ENCODE data around the gene CCN5. TPM values are rescaled to one million over a fixed set of nuclear protein-coding genes. Genes with fewer than 3 reads are reported as not detected.
A peak's percentile ranks its signal among the peaks of the same experiment; 100 is the strongest.
"Not testable (repeated sequence)": the region's sequence is repeated elsewhere in the genome, so short reads cannot be mapped to it uniquely, and the experiment has no call there.

Gene CCN5
- total RNA-seq, 1 donor = 520 TPM

GRCh38 chr20:44758247-44759101 lies 43.3 kb downstream of the CCN5 start:
- Histone ChIP-seq H3K27me3 (ENCODE audit: insufficient read depth, low read length) (peaks cover 24% of the 10 kb centered on the region), H3K79me2 (ENCODE audit: insufficient read depth, low read length) (no peaks in the 10 kb centered on the region)

GRCh38 chr20:44759595-44759994 lies 44.4 kb downstream of the CCN5 start:
- no peak overlapping the region for H3K4me3 ChIP-seq (ENCODE audit: insufficient read depth, low read length)
- H3K4me2 ChIP-seq (ENCODE audit: insufficient read depth, low read length) = no peak overlapping the region
- H3K9me3 ChIP-seq (ENCODE audit: low read depth, low read length) = no peaks in the 10 kb centered on the region
- H3K27me3 ChIP-seq (ENCODE audit: insufficient read depth, low read length) = peaks cover 27% of the 10 kb centered on the region
- no peak overlapping the region for H2AFZ ChIP-seq (ENCODE audit: low read length)
- no peak overlapping the region for H3K27ac ChIP-seq (ENCODE audit: low read depth, low read length)
- TF ChIP-seq CTCF (IDR thresholded peaks at IDR 0.05; ENCODE audit: extremely low read depth, low read depth, low read length) = no peak
- no peaks in the 10 kb centered on the region for H4K20me1 ChIP-seq (ENCODE audit: insufficient read depth, low read length)
- no peaks in the 10 kb centered on the region for H3K36me3 ChIP-seq (ENCODE audit: insufficient read depth, low read length)
- no peaks in the 10 kb centered on the region for H3K79me2 ChIP-seq (ENCODE audit: insufficient read depth, low read length)
- peak; percentile 73 for DNase-seq (ENCODE audit: insufficient read length, low spot score, missing footprints)
- H3K4me1 ChIP-seq (ENCODE audit: insufficient read depth, low read length) = no peaks in the 10 kb centered on the region

More at GRCh38 chr20:44758247-44759101, 43.3 kb downstream of the CCN5 start:
- Histone ChIP-seq H2AFZ (ENCODE audit: low read length) (no peak overlapping the region), H3K9me3 (ENCODE audit: low read depth, low read length) (no peaks in the 10 kb centered on the region), H3K27ac (ENCODE audit: low read depth, low read length) (no peak overlapping the region), H4K20me1 (ENCODE audit: insufficient read depth, low read length) (no peaks in the 10 kb centered on the region), H3K4me1 (ENCODE audit: insufficient read depth, low read length) (no peaks in the 10 kb centered on the region), H3K36me3 (ENCODE audit: insufficient read depth, low read length) (no peaks in the 10 kb centered on the region), H3K4me3 (ENCODE audit: insufficient read depth, low read length) (no peak overlapping the region), H3K4me2 (ENCODE audit: insufficient read depth, low read length) (no peak overlapping the region)
- DNase-seq (ENCODE audit: insufficient read length, low spot score, missing footprints) = peak; percentile 80
- TF ChIP-seq CTCF (IDR thresholded peaks at IDR 0.05; ENCODE audit: extremely low read depth, low read depth, low read length) = no peak

- H3K4me2 ChIP-seq (ENCODE audit: insufficient read depth, low read length) = no peak overlapping the region
- H3K79me2 ChIP-seq (ENCODE audit: insufficient read depth, low read length) = no peaks in the 10 kb centered on the region
- TF ChIP-seq CTCF (IDR thresholded peaks at IDR 0.05; ENCODE audit: extremely low read depth, low read depth, low read length) = no peak
- H3K4me1 ChIP-seq (ENCODE audit: insufficient read depth, low read length) = no peaks in the 10 kb centered on the region
- no peak overlapping the region for H3K4me3 ChIP-seq (ENCODE audit: insufficient read depth, low read length)
- no peaks in the 10 kb centered on the region for H3K9me3 ChIP-seq (ENCODE audit: low read depth, low read length)
- no peaks in the 10 kb centered on the region for H4K20me1 ChIP-seq (ENCODE audit: insufficient read depth, low read length)
- H3K27me3 ChIP-seq (ENCODE audit: insufficient read depth, low read length) = peaks cover 32% of the 10 kb centered on the region
- peak; percentile 89 for DNase-seq (ENCODE audit: insufficient read length, low spot score, missing footprints)
- H3K27ac ChIP-seq (ENCODE audit: low read depth, low read length) = no peak overlapping the region
- no peak overlapping the region for H2AFZ ChIP-seq (ENCODE audit: low read length)
- H3K36me3 ChIP-seq (ENCODE audit: insufficient read depth, low read length) = no peaks in the 10 kb centered on the region
Observed at GRCh38 chr20:44761423-44761822, 46.3 kb downstream of the CCN5 start.

GRCh38 chr20:44762466-44763140 lies 47.4 kb downstream of the CCN5 start:
- H3K27ac ChIP-seq (ENCODE audit: low read depth, low read length) = no peak overlapping the region
- H3K9me3 ChIP-seq (ENCODE audit: low read depth, low read length) = no peaks in the 10 kb centered on the region
- no peaks in the 10 kb centered on the region for H3K36me3 ChIP-seq (ENCODE audit: insufficient read depth, low read length)
- peak; percentile 32 for DNase-seq (ENCODE audit: insufficient read length, low spot score, missing footprints)
- no peak overlapping the region for H3K4me2 ChIP-seq (ENCODE audit: insufficient read depth, low read length)
- no peak for TF ChIP-seq CTCF (IDR thresholded peaks at IDR 0.05; ENCODE audit: extremely low read depth, low read depth, low read length)
- no peaks in the 10 kb centered on the region for H4K20me1 ChIP-seq (ENCODE audit: insufficient read depth, low read length)
- no peak overlapping the region for H3K4me3 ChIP-seq (ENCODE audit: insufficient read depth, low read length)
- no peaks in the 10 kb centered on the region for H3K79me2 ChIP-seq (ENCODE audit: insufficient read depth, low read length)
- peaks cover 39% of the 10 kb centered on the region for H3K27me3 ChIP-seq (ENCODE audit: insufficient read depth, low read length)
- no peaks in the 10 kb centered on the region for H3K4me1 ChIP-seq (ENCODE audit: insufficient read depth, low read length)
- no peak overlapping the region for H2AFZ ChIP-seq (ENCODE audit: low read length)

GRCh38 chr20:44763798-44764197 lies 48.6 kb downstream of the CCN5 start:
- H3K4me3 ChIP-seq (ENCODE audit: insufficient read depth, low read length); H3K9me3 ChIP-seq (ENCODE audit: low read depth, low read length); H3K4me1 ChIP-seq (ENCODE audit: insufficient read depth, low read length); H3K4me2 ChIP-seq (ENCODE audit: insufficient read depth, low read length); H2AFZ ChIP-seq (ENCODE audit: low read length); H3K27ac ChIP-seq (ENCODE audit: low read depth, low read length); H3K36me3 ChIP-seq (ENCODE audit: insufficient read depth, low read length); H3K79me2 ChIP-seq (ENCODE audit: insufficient read depth, low read length); DNase-seq (ENCODE audit: insufficient read length, low spot score, missing footprints); H4K20me1 ChIP-seq (ENCODE audit: insufficient read depth, low read length): not testable (repeated sequence)
- peaks cover 35% of the 10 kb centered on the region for H3K27me3 ChIP-seq (ENCODE audit: insufficient read depth, low read length)
